Body of pancreas (tissue), 4 donors: ENCODE measurements around the gene ARID1B.

Experiments used
- CTCF ChIP-seq, 7 experiments: fragments of 450-650 bp in 4 of 7; fragments of 200-600 bp in 3 of 7; sonication (generic) in 3 of 7; IDR thresholded peaks; one replicate each; pipeline ENCODE4 v1.5.1; 2016 to 2019; ENCODE audit warnings: antibody characterized with exemption in 7 of 7
- POLR2A ChIP-seq, 3 donors: fragments of 450-650 bp; IDR thresholded peaks; one replicate each; pipeline ENCODE4 v1.6.1; 2016; ENCODE audit warnings: antibody characterized with exemption in 3 of 3, mild to moderate bottlenecking in 2 of 3

GRCh38 chr6:157005940-157006339 lies 228.8 kb downstream of the ARID1B start:
- TF ChIP-seq CTCF (IDR thresholded peaks at IDR 0.05): no peak
- no peak for TF ChIP-seq POLR2A (IDR thresholded peaks at IDR 0.05)
